DND-41 (cell line): ENCODE measurements around the gene CIART.

Experiments
- EZH2 ChIP-seq: IDR thresholded peaks from 3 replicates; pipeline ENCODE4 v1.6.1; 2012; ENCODE audit warnings: borderline replicate concordance, low read depth, mild to moderate bottlenecking, moderate library complexity, low read length, inconsistent platforms; ENCODE audit not compliant: severe bottlenecking
- TF ChIP-seq, protein P1 (sequence below): IDR thresholded peaks from 2 replicates; pipeline ENCODE4 v1.5.1; 2012; ENCODE audit warnings: borderline replicate concordance, low read length, moderate library complexity, mild to moderate bottlenecking; ENCODE audit not compliant: poor library complexity, severe bottlenecking; ENCODE audit errors: extremely low read depth

DNA sequence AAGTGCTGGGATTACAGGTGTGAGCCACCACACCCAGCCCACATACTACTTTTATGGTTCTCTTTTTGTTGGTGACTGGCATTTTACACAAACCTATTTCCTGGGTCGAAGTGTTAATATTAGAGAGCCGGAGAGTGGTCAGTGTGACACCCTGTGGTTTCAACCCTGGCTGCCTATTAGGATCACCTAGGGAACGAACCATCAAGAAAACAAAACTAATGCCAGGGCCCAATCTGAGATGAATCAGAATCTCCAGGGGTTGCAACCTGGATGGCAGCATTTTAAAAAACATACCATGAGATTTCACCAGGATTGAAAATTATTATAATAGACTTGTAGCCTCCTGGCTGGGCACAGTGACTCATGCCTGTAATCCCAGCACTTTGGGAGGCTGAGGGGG lies 17.4 kb downstream of the CIART start:
- TF ChIP-seq, protein P1, sequence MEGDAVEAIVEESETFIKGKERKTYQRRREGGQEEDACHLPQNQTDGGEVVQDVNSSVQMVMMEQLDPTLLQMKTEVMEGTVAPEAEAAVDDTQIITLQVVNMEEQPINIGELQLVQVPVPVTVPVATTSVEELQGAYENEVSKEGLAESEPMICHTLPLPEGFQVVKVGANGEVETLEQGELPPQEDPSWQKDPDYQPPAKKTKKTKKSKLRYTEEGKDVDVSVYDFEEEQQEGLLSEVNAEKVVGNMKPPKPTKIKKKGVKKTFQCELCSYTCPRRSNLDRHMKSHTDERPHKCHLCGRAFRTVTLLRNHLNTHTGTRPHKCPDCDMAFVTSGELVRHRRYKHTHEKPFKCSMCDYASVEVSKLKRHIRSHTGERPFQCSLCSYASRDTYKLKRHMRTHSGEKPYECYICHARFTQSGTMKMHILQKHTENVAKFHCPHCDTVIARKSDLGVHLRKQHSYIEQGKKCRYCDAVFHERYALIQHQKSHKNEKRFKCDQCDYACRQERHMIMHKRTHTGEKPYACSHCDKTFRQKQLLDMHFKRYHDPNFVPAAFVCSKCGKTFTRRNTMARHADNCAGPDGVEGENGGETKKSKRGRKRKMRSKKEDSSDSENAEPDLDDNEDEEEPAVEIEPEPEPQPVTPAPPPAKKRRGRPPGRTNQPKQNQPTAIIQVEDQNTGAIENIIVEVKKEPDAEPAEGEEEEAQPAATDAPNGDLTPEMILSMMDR: no peak
- TF ChIP-seq EZH2: no peak
